GM12873 (cell line): Measurements from ENCODE around the gene GNG7.
A peak's percentile ranks its signal among the peaks of the same experiment; 100 is the strongest.

Source experiments
- TF ChIP-seq, protein P1 (sequence below): IDR thresholded peaks from 2 replicates; pipeline ENCODE4 v1.5.1; 2012; ENCODE audit warnings: low read depth, mild to moderate bottlenecking, moderate library complexity, low read length, control low read depth; ENCODE audit not compliant: insufficient read depth; ENCODE audit errors: missing control alignments

The GNG7 gene

DNA sequence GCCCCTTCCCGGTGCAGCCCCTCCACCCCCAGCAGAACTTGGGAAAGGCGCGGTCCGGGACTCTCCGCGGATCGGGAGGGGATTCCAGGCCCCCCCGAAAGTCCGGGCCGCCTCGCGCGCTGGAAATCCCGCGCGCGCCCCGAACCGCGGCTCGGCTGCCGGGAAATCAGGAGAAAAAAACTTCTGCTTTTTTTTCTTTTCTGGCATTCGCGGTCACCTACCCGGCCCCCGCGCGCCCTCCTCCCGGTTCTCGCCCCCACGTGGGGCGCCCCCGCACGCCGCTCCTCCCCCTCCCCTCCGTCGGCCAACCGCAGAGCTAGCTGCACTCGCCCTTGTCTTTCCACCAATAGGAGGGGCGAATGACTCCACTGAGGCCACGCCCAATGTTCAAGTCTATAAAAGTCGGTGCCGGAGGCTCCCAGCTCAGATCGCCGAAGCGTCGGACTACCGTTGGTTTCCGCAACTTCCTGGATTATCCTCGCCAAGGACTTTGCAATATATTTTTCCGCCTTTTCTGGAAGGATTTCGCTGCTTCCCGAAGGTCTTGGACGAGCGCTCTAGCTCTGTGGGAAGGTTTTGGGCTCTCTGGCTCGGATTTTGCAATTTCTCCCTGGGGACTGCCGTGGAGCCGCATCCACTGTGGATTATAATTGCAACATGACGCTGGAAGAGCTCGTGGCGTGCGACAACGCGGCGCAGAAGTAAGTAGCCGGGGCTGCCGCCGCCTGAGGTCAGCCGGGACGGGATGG is 226.6 kb downstream of the GNG7 start, which contains the start of gene GADD45B:
TSS of gene GADD45B (plus strand) at position 426 of the 749 bp plus-strand sequence. CDS start at position 658, 232 bp downstream.
- TF ChIP-seq, protein P1, sequence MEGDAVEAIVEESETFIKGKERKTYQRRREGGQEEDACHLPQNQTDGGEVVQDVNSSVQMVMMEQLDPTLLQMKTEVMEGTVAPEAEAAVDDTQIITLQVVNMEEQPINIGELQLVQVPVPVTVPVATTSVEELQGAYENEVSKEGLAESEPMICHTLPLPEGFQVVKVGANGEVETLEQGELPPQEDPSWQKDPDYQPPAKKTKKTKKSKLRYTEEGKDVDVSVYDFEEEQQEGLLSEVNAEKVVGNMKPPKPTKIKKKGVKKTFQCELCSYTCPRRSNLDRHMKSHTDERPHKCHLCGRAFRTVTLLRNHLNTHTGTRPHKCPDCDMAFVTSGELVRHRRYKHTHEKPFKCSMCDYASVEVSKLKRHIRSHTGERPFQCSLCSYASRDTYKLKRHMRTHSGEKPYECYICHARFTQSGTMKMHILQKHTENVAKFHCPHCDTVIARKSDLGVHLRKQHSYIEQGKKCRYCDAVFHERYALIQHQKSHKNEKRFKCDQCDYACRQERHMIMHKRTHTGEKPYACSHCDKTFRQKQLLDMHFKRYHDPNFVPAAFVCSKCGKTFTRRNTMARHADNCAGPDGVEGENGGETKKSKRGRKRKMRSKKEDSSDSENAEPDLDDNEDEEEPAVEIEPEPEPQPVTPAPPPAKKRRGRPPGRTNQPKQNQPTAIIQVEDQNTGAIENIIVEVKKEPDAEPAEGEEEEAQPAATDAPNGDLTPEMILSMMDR, result no peak

- TF ChIP-seq, protein P1, result no peak
Observed at GRCh38 chr19:2475018-2475701, 227.3 kb downstream of the GNG7 start.

- TF ChIP-seq, protein P1, result peak; percentile 81
Observed at GRCh38 chr19:2474232-2475017, 228.1 kb downstream of the GNG7 start.

DNA sequence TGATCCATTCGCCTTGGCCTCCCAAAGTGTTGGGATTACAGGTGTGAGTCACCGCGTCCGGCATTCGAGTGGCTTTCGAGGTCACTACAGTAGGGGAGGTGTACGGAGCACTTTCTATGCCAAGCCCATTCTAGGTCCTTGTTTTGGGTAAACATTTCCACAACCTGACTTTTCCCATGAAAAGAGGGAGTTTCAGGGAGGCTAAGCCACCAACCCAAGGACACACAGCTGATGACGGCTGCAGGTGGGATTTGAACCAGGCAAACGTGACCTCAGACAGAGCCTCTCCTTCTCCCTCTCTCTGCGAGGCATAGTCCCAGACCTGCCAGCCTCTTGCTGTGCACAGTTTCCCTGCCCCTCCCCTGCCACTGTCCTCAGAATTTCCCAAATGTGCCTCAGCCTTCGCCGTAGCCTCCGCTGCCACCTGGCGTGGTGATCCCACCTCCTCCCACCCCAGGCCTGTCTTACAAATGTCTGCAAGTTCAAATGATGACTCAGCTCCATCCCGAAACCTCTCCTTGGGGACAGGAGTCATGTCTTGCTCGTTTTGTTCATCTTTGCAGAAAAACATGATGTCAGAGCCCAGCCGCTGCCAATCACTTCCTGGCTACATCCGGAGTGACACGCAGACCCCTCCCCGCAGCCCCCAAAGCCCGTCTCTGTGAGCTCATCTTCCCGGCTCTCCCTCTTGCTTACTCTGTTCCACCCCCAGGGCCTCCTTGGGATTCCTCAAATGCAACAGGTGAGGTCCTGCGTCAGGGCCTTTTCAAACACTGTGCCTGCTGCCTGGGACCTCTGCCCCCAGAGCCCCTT is 233.2 kb downstream of the GNG7 start:
- TF ChIP-seq, protein P1, result no peak

DNA sequence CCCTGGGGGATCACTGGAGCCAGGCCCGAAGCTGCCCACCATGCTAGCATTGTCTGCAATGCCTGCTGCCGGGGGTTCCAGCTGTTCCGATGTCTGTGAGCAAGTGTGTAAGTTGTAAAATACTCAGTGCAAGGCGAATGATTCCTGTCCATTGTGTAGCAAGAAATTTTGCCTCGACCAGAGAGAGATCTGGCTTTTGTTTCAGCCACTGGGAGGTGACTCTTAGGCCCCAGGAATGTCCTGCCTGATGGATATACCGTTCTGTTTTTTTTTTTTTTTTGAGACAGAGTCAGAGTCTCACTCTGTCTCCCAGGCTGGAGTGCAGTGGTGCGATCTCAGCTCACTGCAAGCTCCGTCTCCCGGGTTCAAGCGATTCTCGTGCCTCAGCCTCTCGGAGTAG is 233.9 kb downstream of the GNG7 start:
- TF ChIP-seq, protein P1, result no peak

DNA sequence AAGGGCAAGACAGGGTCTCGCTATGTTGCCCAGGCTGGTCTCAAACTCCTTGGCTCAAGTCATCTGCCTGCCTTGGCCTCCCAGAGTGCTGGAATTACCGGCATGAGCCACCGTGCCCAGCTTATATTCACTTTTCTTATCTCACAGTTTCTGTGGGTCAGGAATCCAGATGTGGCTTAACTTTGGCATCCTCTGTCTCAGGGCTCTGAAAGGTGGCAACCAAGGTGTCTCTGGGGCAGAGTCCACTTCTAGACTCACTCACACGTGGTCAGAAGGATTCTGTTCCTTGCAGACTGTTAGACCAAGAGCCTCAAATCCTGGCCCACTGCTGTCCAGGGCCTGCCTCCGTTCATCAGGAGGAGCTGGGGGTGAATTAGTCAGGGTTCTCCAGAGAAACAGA is 238.1 kb downstream of the GNG7 start:
- TF ChIP-seq, protein P1, result no peak
